CD4-positive, alpha-beta T cell treated with Interleukin-15 for 4 hours (primary cell): Measurements from ENCODE around the gene KIF12.

Source experiments
- DNase-seq: peaks from one replicate; pipeline ENCODE4 v3.0.0-alpha.2; 2020; ENCODE audit warnings: low spot score

Gene KIF12

GRCh38 chr9:114065304-114065703 lies 33.8 kb downstream of the KIF12 start:
- no peak for DNase-seq

- DNase-seq, result no peak
Measured at GRCh38 chr9:114061830-114062474, 37.1 kb downstream of the KIF12 start.

DNA sequence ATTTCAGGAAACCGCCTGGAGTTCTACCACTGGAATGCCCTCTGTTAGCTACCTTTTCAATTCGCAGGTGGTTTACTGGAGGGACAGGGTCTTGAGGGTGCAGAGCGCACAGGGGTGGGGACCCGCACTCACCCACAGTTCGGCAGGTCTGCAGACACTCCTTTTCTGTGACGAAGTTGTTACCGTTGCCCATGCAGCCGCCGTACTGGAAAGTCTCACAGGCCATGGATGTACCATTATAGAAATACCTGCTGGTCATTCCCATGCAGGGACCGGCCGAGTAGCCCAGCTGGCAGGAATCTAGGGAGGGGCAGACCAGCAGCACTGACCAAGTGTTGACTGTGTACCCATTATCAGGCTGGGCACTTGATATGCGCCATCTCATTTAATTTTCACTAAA lies 37.8 kb downstream of the KIF12 start:
- DNase-seq, result no peak

- DNase-seq, result no peak
Measured at GRCh38 chr9:114060711-114061110, 38.4 kb downstream of the KIF12 start.

GRCh38 chr9:114060070-114060469 lies 39.0 kb downstream of the KIF12 start:
- no peak for DNase-seq

GRCh38 chr9:114059047-114059803 lies 39.9 kb downstream of the KIF12 start:
- no peak for DNase-seq

DNA sequence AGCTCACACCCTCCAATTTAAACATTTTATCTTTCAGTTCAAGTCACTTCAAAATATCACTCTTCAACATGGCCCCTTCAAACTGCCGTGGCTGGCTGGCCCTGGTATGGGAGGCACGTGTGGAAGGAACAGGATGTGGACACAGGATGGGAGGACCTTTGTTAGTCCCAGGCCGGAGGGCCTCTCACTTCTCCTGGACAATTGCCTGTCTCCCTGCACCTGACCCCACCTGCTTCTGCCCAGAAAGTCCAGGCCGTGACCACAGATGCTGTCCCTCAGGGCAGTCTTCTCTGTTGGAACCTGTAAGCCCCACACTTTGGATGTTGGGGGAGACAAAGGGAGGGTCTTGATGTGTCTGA lies 40.4 kb downstream of the KIF12 start:
- DNase-seq, result no peak

DNA sequence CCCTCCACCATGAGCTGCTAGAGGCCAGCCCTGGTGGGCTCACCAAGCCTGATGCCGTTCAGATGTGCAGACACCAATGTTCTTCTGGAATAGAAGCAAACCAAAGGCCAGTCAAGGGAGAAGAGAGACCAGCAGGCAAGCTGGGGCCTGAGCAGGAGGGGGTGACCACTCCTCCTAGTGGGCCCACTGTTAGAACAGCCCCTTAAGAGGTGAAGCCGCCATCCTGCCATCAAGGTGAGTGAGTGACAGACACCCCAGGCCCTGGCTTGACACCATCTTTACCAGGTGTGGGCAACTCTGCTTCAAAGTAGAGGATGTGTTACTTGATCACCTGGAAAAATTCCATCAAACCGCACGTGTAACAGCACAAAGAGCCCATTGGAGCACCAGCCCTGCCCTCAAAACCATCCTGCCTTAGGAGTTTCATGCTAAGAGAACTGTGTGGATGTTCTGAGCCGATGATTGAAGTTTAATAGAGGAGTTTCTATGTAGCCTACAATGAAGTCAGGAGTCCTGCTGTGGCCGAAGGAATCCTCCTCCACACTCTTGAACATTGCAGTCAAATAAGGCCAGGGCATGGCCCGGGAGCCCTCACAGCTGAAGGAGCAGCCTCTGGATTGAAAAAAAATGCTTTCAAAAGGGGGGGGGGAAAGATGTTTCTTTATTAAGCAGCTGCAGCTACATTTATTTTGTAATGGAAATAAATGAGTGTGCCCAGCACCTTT lies 41.8 kb downstream of the KIF12 start:
- DNase-seq, result no peak

GRCh38 chr9:114056527-114056926 lies 42.6 kb downstream of the KIF12 start:
- no peak for DNase-seq

GRCh38 chr9:114055894-114056293 lies 43.2 kb downstream of the KIF12 start:
- DNase-seq, result no peak

DNA sequence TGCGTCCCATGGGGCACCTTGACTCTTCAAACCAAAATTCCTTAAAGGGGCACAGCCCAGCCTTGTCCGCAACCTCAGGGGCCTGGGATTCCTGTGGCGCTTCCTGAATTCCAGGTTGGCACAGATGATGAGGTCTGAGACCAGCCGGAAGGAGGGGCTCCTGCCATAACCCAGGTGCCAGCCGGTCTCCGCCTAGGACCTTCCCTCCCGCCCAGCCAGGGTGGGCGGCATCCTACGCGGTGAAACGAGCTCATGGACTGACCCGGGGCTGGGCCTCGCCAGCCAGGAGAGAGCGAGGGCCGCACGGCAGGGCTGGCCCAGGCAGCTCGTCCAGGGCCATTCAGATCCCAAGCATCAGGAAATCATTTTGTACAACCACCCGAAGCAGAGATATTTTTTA lies 44.0 kb downstream of the KIF12 start:
- DNase-seq, result no peak

- DNase-seq, result no peak
Measured at GRCh38 chr9:114054191-114054690, 44.9 kb downstream of the KIF12 start.

DNA sequence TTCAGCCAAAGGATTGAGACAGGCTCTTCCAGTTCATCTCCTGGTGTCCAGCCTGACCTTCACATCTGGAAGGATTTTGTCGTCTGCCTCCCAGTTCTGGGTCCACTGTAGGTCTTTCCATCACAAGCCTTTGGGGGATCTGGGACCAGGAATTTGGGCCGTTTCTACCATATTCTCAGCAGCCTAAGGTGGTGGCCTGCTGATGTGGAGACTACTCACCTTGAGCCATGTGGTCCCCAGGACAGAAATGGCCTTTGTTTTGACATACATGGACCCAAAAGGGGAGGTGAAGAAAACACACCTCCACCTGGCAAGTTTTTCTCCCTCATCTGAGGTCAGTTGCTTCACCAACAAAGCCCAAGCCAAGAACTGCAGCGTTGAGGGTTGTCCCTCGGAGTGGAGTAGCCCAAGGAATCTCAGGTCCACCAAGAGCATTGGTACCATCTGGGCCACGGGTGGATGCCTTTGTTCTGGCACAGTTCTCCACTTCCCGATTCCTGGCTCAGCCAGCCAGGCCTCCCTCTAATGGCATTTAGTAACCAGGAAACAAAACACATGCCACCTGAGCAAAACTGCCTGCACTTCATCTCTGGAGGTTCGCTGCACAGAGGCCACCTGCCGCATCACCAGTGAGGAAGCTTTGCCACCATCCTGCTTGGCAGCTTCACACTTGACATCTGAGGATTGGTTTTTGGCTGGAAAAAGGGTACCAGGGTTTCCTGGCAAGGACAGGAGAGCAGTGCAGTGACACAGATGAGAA lies 45.7 kb downstream of the KIF12 start:
- DNase-seq, result no peak

DNA sequence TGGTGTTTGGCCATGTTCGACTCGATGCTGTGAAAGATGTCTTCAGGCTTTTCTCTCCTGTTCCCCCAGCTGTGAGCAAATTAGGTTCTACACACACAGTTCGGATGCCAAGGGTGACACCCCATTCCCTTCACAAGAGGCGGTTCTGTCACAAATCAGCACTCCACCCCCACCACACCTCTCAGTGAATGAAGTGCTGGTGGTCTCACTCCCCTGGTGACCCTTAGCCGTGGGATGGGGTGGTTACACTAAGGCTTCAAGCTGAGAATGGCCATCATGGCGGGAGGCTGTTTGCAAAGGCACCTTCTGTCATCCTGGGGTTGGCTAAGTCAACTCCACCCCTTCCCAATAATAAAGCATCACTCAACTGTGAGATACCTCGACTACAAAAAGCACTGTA lies 47.4 kb downstream of the KIF12 start:
- no peak for DNase-seq

GRCh38 chr9:114051281-114051680 lies 47.8 kb downstream of the KIF12 start:
- no peak for DNase-seq

DNA sequence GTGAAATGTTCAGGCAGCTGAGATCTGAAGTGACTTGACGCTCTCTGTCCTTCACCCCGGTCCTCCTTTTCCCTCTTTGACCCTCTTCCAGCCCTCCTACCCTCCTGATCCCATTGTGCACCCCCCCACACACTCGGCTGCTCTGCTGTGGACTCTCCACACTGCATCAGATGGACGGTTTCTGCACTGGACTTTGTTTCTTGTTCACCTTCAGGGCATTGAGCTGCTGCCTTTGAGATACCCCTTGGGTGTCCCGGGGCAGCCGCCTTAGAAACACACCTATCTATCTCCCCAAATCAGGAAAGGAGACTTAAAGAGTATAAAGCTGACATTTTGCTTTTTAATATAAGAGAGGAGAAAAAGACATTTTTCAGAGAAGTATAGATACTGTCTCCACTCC lies 48.4 kb downstream of the KIF12 start:
- DNase-seq, result no peak

GRCh38 chr9:114050226-114050568 lies 48.9 kb downstream of the KIF12 start:
- no peak for DNase-seq

GRCh38 chr9:114049441-114050225 lies 49.5 kb downstream of the KIF12 start:
- no peak for DNase-seq

DNA sequence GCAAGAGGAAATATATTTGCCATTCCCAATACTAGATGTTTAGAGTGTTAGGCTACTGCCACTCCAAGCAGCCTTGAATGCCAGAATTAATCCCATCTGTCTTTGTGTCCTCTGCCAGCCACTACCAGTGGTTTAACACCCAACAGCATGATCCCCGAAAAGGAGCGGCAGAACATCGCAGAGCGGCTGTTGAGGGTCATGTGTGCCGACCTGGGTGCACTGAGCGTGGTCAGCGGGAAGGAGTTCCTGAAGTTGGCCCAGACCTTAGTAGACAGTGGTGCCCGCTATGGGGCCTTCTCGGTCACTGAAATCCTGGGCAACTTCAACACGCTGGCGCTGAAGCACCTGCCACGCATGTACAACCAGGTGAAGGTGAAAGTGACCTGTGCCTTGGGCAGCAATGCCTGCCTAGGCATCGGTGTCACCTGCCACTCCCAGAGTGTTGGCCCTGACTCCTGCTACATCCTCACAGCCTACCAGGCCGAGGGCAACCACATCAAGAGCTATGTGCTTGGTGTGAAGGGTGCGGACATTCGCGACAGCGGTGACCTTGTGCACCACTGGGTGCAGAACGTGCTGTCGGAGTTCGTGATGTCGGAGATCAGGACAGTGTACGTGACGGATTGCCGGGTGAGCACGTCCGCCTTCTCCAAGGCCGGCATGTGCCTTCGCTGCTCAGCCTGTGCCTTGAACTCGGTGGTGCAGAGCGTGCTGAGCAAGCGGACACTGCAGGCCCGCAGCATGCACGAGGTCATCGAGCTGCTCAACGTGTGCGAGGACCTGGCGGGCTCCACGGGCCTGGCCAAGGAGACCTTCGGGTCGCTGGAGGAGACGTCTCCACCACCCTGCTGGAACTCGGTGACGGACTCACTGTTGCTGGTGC lies 50.3 kb downstream of the KIF12 start:
- DNase-seq, result no peak

GRCh38 chr9:114047717-114048116 lies 51.4 kb downstream of the KIF12 start:
- DNase-seq, result no peak

- no peak for DNase-seq
Measured at GRCh38 chr9:114046875-114047274, 52.2 kb downstream of the KIF12 start.
